ENCODE results near the gene TMEM52. TPM values are rescaled to one million over a fixed set of nuclear protein-coding genes. Genes with fewer than 3 reads are reported as not detected.

The TMEM52 gene
- total and polyA plus RNA-seq, 2 of the 8 experiments (the other 6 are each of a cell fraction or from before 2014, with no cell fraction given), result 14.6 to 30.2 TPM

DNA sequence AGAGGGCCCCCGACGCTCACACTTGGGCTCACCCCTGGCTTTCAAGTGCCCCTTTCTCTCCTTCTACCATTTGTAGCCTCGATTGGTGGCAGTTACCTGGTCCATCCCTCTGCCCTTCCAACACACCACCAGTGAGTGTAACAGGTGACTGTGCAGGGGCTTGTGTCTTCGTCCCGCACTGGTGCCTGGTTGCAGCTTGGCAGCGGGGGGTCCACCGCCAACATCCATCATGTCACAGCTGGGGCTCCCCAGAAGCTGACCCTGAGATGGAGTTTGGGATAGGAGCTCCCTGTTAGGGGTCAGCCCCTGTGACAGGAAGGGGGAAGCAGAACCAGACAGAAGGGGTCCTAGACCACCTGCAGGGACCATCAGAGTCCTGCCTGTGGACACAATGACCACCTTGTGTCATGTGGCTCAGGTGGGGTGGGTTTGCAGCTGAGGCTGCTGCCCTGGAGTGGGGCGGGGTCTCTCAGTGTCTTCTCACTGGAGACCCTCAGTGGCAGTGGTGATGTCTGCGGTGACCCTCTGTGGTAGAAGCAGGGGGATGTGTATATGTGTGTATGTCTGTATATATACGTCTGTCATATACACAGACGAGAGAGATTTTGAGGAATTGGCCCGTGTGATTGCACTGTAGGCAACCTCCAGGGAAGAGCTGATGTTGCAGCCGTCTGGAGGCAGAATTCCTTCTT is 7.6 kb downstream of the TMEM52 start (continued):
- TF ChIP-seq, protein P1, sequence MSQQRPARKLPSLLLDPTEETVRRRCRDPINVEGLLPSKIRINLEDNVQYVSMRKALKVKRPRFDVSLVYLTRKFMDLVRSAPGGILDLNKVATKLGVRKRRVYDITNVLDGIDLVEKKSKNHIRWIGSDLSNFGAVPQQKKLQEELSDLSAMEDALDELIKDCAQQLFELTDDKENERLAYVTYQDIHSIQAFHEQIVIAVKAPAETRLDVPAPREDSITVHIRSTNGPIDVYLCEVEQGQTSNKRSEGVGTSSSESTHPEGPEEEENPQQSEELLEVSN (IDR thresholded peaks at IDR 0.05), result no peak

All from H1 (cell line).